A549 (cell line): ENCODE data around the gene CADPS2. TPM values are rescaled to one million over a fixed set of nuclear protein-coding genes. Genes with fewer than 3 reads are reported as not detected.

Source experiments
- ATAC-seq, 2 experiments: fragments of 200-7000 bp in 1 of 2; fragments of >200 bp in 1 of 2; cut with Nextera tagmentation in 1 of 2; cut with Tn5 transposase in 1 of 2; 3 replicates each; pipeline versions ENCODE4 v1.8.0 to v1.9.1; 2018 to 2020; ENCODE audit warnings: mild to moderate bottlenecking in 1 of 2, moderate library complexity in 1 of 2
- CTCF ChIA-PET: fragments of 300-600 bp; sonication (Branson Sonifier 250); formaldehyde crosslinking; extraction: SDS; loops from one replicate; lab custom pipeline; 2021; ENCODE audit warnings: antibody characterized with exemption, inconsistent platforms; lab: Yijun Ruan, JAX
- POLR2A ChIA-PET: fragments of 350-600 bp; formaldehyde crosslinking; extraction: SDS; loops from one replicate; lab custom pipeline; 2021; ENCODE audit warnings: antibody characterized with exemption, inconsistent platforms; lab: Yijun Ruan, JAX
- DNase-seq, 2 experiments: peaks; one replicate each; pipeline versions ENCODE4 v3.0.0 to v3.0.0-alpha.2; 2011 to 2016; ENCODE audit warnings: low read depth in 1 of 2, low spot score in 1 of 2
- FAIRE-seq: peaks from 2 replicates; lab custom pipeline; 2011; peaks lifted over from hg19 to GRCh38; lab: Jason Lieb, UNC
- H3K27ac ChIP-seq, 2 experiments: fragments of >200 bp; sonication (Bioruptor Twin); formaldehyde crosslinking; 3 replicates each; pipeline ENCODE4 v1.5.1; 2016 to 2017
- H3K4me1 ChIP-seq: fragments of >200 bp; sonication (Bioruptor Twin); formaldehyde crosslinking; 3 replicates; pipeline ENCODE4 v1.6.1; 2016
- H3K4me2 ChIP-seq: fragments of >200 bp; sonication (Bioruptor Twin); formaldehyde crosslinking; 3 replicates; pipeline ENCODE4 v1.6.1; 2016
- H3K4me3 ChIP-seq: fragments of >200 bp; sonication (Bioruptor Twin); formaldehyde crosslinking; 3 replicates; pipeline ENCODE4 v1.5.1; 2016
- H3K9me3 ChIP-seq: fragments of >200 bp; sonication (Bioruptor Twin); formaldehyde crosslinking; 3 replicates; pipeline ENCODE4 v1.6.1; 2016
- BHLHE40 ChIP-seq: IDR thresholded peaks from 2 replicates; pipeline ENCODE4 v1.6.1; 2012; ENCODE audit warnings: low read depth, low read length, inconsistent platforms
- CHD2 ChIP-seq: fragments of 150-350 bp; IDR thresholded peaks from 2 replicates; pipeline ENCODE4 v1.6.1; 2014; ENCODE audit warnings: low read length; ENCODE audit not compliant: partially characterized antibody
- CHD4 ChIP-seq: fragments of 200-600 bp; sonication (generic); IDR thresholded peaks from 2 replicates; pipeline ENCODE4 v1.6.1; 2016; ENCODE audit warnings: antibody characterized with exemption, mild to moderate bottlenecking, borderline replicate concordance
- EP300 ChIP-seq, 2 experiments: fragments of >200 bp; sonication (Bioruptor Twin); formaldehyde crosslinking; IDR thresholded peaks; 2 replicates in 1 of 2; 3 replicates in 1 of 2; pipeline ENCODE4 v1.6.1; 2016 to 2017
- FOSB ChIP-seq: fragments of 250-450 bp; sonication (Bioruptor Pico); IDR thresholded peaks from 2 replicates; pipeline ENCODE4 v1.5.0; 2020; ENCODE audit warnings: mild to moderate bottlenecking, moderate library complexity
- FOXS1 ChIP-seq: fragments of 250-450 bp; sonication (Bioruptor Pico); IDR thresholded peaks from 2 replicates; pipeline ENCODE4 v1.5.0; 2020; ENCODE audit warnings: mild to moderate bottlenecking, moderate library complexity
- HDAC2 ChIP-seq: fragments of 200-600 bp; sonication (generic); IDR thresholded peaks from 2 replicates; pipeline ENCODE4 v1.6.1; 2016
- HOXA7 ChIP-seq: fragments of 250-450 bp; sonication (Bioruptor Pico); IDR thresholded peaks from 2 replicates; pipeline ENCODE4 v1.5.0; 2020; ENCODE audit warnings: mild to moderate bottlenecking, moderate library complexity
- KDM5A ChIP-seq: fragments of 200-600 bp; sonication (generic); IDR thresholded peaks from 2 replicates; pipeline ENCODE4 v1.6.1; 2016; ENCODE audit warnings: antibody characterized with exemption, mild to moderate bottlenecking
- MAFK ChIP-seq: fragments of 450-650 bp; IDR thresholded peaks from 2 replicates; pipeline ENCODE4 v1.6.1; 2014; ENCODE audit not compliant: partially characterized antibody
- MAZ ChIP-seq: fragments of 150-350 bp; IDR thresholded peaks from 2 replicates; pipeline ENCODE4 v1.6.1; 2014; ENCODE audit warnings: antibody characterized with exemption, low read depth, low read length, borderline replicate concordance
- NPAS2 ChIP-seq: fragments of 250-450 bp; sonication (Bioruptor Pico); IDR thresholded peaks from 2 replicates; pipeline ENCODE4 v1.8.0; 2022; ENCODE audit warnings: mild to moderate bottlenecking, moderate library complexity, borderline replicate concordance
- POLR2A ChIP-seq: IDR thresholded peaks from 2 replicates; pipeline ENCODE4 v1.6.1; 2012; ENCODE audit warnings: mild to moderate bottlenecking, low read length
- POLR2AphosphoS2 ChIP-seq: conservative IDR thresholded peaks from 2 replicates; pipeline ENCODE4 v1.6.1; 2012; ENCODE audit warnings: low read length, improper control_type of control experiment, inconsistent platforms
- RARB ChIP-seq: fragments of 250-450 bp; sonication (Bioruptor Pico); IDR thresholded peaks from 2 replicates; pipeline ENCODE4 v1.8.0; 2021; ENCODE audit warnings: mild to moderate bottlenecking, moderate library complexity
- RFX5 ChIP-seq: fragments of 450-650 bp; IDR thresholded peaks from 2 replicates; pipeline ENCODE4 v1.7.1; 2014; ENCODE audit warnings: antibody characterized with exemption, mild to moderate bottlenecking, moderate library complexity
- SREBF2 ChIP-seq: fragments of 450-650 bp; IDR thresholded peaks from 2 replicates; pipeline ENCODE4 v1.6.1; 2014; ENCODE audit warnings: mild to moderate bottlenecking, moderate library complexity
- ZSCAN20 ChIP-seq: fragments of 250-450 bp; sonication (Bioruptor Pico); IDR thresholded peaks from 2 replicates; pipeline ENCODE4 v1.8.0; 2022; ENCODE audit warnings: mild to moderate bottlenecking, moderate library complexity
- WGBS: methylation state at CpG from one replicate; pipeline ENCODE4 v1.1.6; 2017; ENCODE audit errors: missing lambda C conversion rate; 5-methylcytosine and 5-hydroxymethylcytosine counted together
- polyA plus RNA-seq, 4 experiments: library from polyadenylated mRNA; depleted of rRNA in 3 of 4; stranded (reverse); fragments of >200 nt; fragmentation: RNase III in 1 of 4; extraction: RNeasy Plus Mini Kit Qiagen cat#74134 plus additional on column Dnase treatment in 1 of 4; gene quantifications; 2 replicates in 3 of 4; 3 replicates in 1 of 4; pipeline ENCODE4 v1.2.3, GENCODE V29; 2011 to 2017
- TF ChIP-seq, protein P1 (sequence below): fragments of 450-650 bp; IDR thresholded peaks from 2 replicates; pipeline ENCODE4 v1.6.1; 2014; ENCODE audit warnings: antibody characterized with exemption
- TF ChIP-seq, protein P2 (sequence below): fragments of 150-350 bp; IDR thresholded peaks from 2 replicates; pipeline ENCODE4 v1.6.1; 2014; ENCODE audit warnings: low read depth, mild to moderate bottlenecking, low read length
- TF ChIP-seq, protein P3 (sequence below): fragments of 250-450 bp; sonication (Bioruptor Pico); IDR thresholded peaks from 2 replicates; pipeline ENCODE4 v1.5.0; 2020; ENCODE audit warnings: low read depth, mild to moderate bottlenecking, moderate library complexity

Gene CADPS2
- polyA plus RNA-seq, 2 of the 4 experiments (the other 2 are of a cell fraction): 0.04 to 0.10 TPM

DNA sequence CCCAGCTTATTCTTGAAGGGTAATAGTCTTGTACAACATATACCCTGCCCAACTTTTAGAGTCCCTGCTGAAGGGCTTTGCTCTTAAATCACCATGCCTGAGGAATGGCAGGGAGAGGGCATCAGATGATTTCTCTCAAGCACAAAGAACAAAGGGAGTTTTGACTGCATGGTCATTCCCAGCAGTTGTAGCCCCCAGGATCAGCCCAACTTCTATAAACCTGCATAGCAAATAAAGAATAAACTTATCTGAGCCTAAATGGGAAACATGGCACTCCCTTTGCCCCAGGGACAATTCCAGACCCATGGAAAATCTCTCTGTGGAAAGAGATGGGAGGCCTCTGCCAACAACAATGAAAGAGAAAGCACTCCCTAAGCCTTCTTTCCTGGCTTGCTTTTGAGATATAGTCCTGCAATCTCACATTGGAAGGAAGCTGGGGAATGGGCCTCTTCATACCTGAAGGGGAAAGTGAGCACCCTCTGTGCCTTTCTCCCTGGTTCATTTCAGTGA lies 18.7 kb downstream of the CADPS2 start (continued):
- no peak for TF ChIP-seq EP300 (IDR thresholded peaks at IDR 0.05)
- no peak for TF ChIP-seq MAFK
- TF ChIP-seq MAZ: no peak
- no peak for TF ChIP-seq FOXS1

DNA sequence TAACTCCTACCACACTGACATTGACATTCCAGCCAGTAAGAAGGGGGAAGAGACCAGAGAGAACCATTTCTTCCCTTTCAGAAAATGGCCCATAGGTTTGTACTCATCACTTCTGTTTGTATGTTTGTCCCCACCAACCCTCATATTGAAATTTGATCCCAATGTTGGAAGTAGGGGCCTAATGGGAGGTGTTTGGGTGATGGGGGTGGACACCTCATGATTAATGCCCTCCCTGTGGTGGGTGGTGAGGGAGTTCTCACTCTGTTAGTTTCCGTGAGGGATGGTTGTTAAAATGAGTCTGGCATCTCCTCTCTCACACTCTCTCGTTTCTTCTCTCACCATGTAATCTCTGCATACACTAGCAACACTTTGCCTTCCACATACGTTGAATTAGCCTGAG lies 21.4 kb downstream of the CADPS2 start:
- no peak overlapping the region for H3K4me2 ChIP-seq
- no peak for DNase-seq
- H3K9me3 ChIP-seq: 0 out of 3 replicates have a peak, but pooled peaks cover 2% of the 10 kb centered on the region
- no peak for FAIRE-seq
- 6% methylated on average over 3 of the region's 3 CpGs for WGBS
- ATAC-seq: no peak
- no peaks in the 10 kb centered on the region for H3K4me1 ChIP-seq
- TF ChIP-seq, protein P1, sequence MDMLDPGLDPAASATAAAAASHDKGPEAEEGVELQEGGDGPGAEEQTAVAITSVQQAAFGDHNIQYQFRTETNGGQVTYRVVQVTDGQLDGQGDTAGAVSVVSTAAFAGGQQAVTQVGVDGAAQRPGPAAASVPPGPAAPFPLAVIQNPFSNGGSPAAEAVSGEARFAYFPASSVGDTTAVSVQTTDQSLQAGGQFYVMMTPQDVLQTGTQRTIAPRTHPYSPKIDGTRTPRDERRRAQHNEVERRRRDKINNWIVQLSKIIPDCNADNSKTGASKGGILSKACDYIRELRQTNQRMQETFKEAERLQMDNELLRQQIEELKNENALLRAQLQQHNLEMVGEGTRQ: no peak
- TF ChIP-seq ZSCAN20 (CRISPR knock-in tag): no peak
- TF ChIP-seq BHLHE40: no peak
- TF ChIP-seq KDM5A: no peak
- no peak for TF ChIP-seq FOXS1
- no peak for TF ChIP-seq MAZ
- TF ChIP-seq RARB (CRISPR knock-in tag): no peak
- CTCF ChIA-PET: interaction anchor here (1.4 kb wide), 1 partner anchor 15 kb away, joined by 5 read pairs; no protein-coding TSS in a partner anchor
- POLR2A ChIA-PET: no interaction called here
- H3K4me3 ChIP-seq: no peak overlapping the region
- no peak overlapping the region for H3K27ac ChIP-seq

DNA sequence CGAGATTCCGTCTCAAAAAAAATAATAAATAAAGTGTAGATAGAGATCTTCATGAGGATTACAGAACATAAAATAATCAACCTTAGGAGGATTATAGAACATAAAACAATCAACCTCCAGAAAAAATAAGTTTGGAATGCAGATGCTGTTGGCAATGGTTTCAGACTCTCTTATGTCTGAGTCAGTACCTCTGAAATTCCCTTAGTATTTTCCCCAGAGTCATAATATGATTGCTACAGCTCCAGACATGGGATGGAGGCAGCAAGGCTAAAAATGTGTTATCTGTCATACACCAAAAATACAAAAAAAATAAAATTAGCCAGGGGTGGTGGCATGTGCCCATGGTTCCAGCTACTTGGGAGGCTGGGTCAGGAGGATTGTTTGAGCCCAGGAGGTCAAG lies 22.2 kb downstream of the CADPS2 start:
- Histone ChIP-seq H3K27ac (no peak overlapping the region), H3K4me1 (no peaks in the 10 kb centered on the region), H3K4me2 (no peak overlapping the region), H3K4me3 (no peak overlapping the region), H3K9me3 (no peaks in the 10 kb centered on the region)
- CTCF ChIA-PET: no interaction called here
- POLR2A ChIA-PET: no interaction called here
- FAIRE-seq (no peak), ATAC-seq (no peak), DNase-seq (no peak)
- 14% methylated on average over 2 of the region's 2 CpGs for WGBS
- TF ChIP-seq FOSB (CRISPR knock-in tag) (no peak), CHD4 (no peak), KDM5A (no peak), MAZ (no peak), MAFK (no peak), POLR2A (no peak), NPAS2 (no peak), HDAC2 (no peak), HOXA7 (CRISPR knock-in tag) (no peak), SREBF2 (no peak), CHD2 (no peak), RFX5 (no peak), POLR2AphosphoS2 (no peak)
- TF ChIP-seq, protein P1: no peak
- TF ChIP-seq, protein P2, sequence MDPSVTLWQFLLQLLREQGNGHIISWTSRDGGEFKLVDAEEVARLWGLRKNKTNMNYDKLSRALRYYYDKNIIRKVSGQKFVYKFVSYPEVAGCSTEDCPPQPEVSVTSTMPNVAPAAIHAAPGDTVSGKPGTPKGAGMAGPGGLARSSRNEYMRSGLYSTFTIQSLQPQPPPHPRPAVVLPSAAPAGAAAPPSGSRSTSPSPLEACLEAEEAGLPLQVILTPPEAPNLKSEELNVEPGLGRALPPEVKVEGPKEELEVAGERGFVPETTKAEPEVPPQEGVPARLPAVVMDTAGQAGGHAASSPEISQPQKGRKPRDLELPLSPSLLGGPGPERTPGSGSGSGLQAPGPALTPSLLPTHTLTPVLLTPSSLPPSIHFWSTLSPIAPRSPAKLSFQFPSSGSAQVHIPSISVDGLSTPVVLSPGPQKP: no peak
- TF ChIP-seq, protein P3, sequence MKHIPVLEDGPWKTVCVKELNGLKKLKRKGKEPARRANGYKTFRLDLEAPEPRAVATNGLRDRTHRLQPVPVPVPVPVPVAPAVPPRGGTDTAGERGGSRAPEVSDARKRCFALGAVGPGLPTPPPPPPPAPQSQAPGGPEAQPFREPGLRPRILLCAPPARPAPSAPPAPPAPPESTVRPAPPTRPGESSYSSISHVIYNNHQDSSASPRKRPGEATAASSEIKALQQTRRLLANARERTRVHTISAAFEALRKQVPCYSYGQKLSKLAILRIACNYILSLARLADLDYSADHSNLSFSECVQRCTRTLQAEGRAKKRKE (CRISPR knock-in tag): no peak
